Smooth muscle cell (in vitro differentiated cells): ENCODE data around the gene SPAG5. TPM values are rescaled to one million over a fixed set of nuclear protein-coding genes. Genes with fewer than 3 reads are reported as not detected.

ENCODE experiments used
- DNase-seq: peaks from one replicate; lab custom pipeline; 2025; ENCODE audit not compliant: unreplicated experiment; lab: John Stamatoyannopoulos, UW
- H2AFZ ChIP-seq: fragments of 200-600 bp; sonication (generic); 2 replicates; pipeline ENCODE4 v1.6.0; 2016; ENCODE audit warnings: antibody characterized with exemption, low read depth, mild to moderate bottlenecking
- H3F3A ChIP-seq: fragments of 200-600 bp; sonication (generic); 2 replicates; pipeline ENCODE4 v1.6.0; 2017; ENCODE audit warnings: antibody characterized with exemption, low read depth
- H3K27ac ChIP-seq: fragments of 200-600 bp; sonication (generic); 2 replicates; pipeline ENCODE4 v1.5.1; 2016; ENCODE audit warnings: low read depth, mild to moderate bottlenecking
- H3K27me3 ChIP-seq: fragments of 200-600 bp; sonication (generic); 2 replicates; pipeline ENCODE4 v1.6.1; 2016; ENCODE audit warnings: low read depth, mild to moderate bottlenecking
- H3K36me3 ChIP-seq: fragments of 200-600 bp; sonication (generic); 2 replicates; pipeline ENCODE4 v1.5.1; 2016; ENCODE audit warnings: low read depth
- H3K4me1 ChIP-seq: fragments of 200-600 bp; sonication (generic); 2 replicates; pipeline ENCODE4 v1.5.1; 2016; ENCODE audit warnings: low read depth
- H3K4me2 ChIP-seq: fragments of 200-600 bp; sonication (generic); 2 replicates; pipeline ENCODE4 v1.6.0; 2016; ENCODE audit warnings: mild to moderate bottlenecking
- H3K4me3 ChIP-seq: fragments of 200-600 bp; sonication (generic); 2 replicates; pipeline ENCODE4 v1.5.1; 2016; ENCODE audit warnings: mild to moderate bottlenecking
- H3K79me2 ChIP-seq: fragments of 200-600 bp; sonication (generic); 2 replicates; pipeline ENCODE4 v1.6.0; 2016; ENCODE audit warnings: low read depth, mild to moderate bottlenecking
- H3K9ac ChIP-seq: fragments of 200-600 bp; sonication (generic); 2 replicates; pipeline ENCODE4 v1.6.0; 2016; ENCODE audit warnings: low read depth
- H3K9me3 ChIP-seq: fragments of 200-600 bp; sonication (generic); replicated peaks from 2 replicates; pipeline ENCODE4 v1.5.1; 2016; ENCODE audit warnings: low read depth
- H4K20me1 ChIP-seq: fragments of 200-600 bp; sonication (generic); 2 replicates; pipeline ENCODE4 v1.6.0; 2016; ENCODE audit warnings: low read depth
- CTCF ChIP-seq: fragments of 200-600 bp; sonication (generic); IDR thresholded peaks from 2 replicates; pipeline ENCODE4 v1.5.1; 2017; ENCODE audit warnings: borderline replicate concordance, mild to moderate bottlenecking, antibody characterized with exemption; ENCODE audit not compliant: insufficient read depth, poor library complexity, severe bottlenecking
- WGBS: methylation state at CpG from one replicate; pipeline ENCODE4 v1.1.7; 2016; ENCODE audit warnings: low lambda C conversion rate; 5-methylcytosine and 5-hydroxymethylcytosine counted together
- polyA plus RNA-seq: library from polyadenylated mRNA; unstranded; fragments of >200 nt; fragmentation: Nextera tagmentation; extraction: Ambion mirVana; gene quantifications from 2 replicates; pipeline ENCODE4 v1.2.1, GENCODE V29; 2016
- total RNA-seq: library from RNA; depleted of rRNA; stranded (reverse); fragments of >200 nt; gene quantifications from 2 replicates; pipeline ENCODE4 v1.2.3, GENCODE V29; 2014

Gene SPAG5
- total and polyA plus RNA-seq, 2 experiments from 2014 or later = 13.9 to 19.8 TPM

GRCh38 chr17:28548417-28549130 is 50.3 kb downstream of the SPAG5 start:
- Histone ChIP-seq H3K4me2 (no peak overlapping the region), H3K27ac (no peak overlapping the region), H3K79me2 (peaks cover 9% of the 10 kb centered on the region), H3K9ac (no peak overlapping the region), H2AFZ (no peak overlapping the region), H3K9me3 (no peaks in the 10 kb centered on the region), H3F3A (no peaks in the 10 kb centered on the region), H3K36me3 (no peaks in the 10 kb centered on the region), H3K27me3 (no peaks in the 10 kb centered on the region), H3K4me1 (peaks cover 18% of the 10 kb centered on the region), H3K4me3 (no peak overlapping the region), H4K20me1 (peaks cover 41% of the 10 kb centered on the region)
- DNase-seq = no peak
- TF ChIP-seq CTCF = no peak
- 85% methylated on average over 6 of the region's 6 CpGs for WGBS

GRCh38 chr17:28547623-28548416 is 51.0 kb downstream of the SPAG5 start:
- H3K27ac ChIP-seq = no peak overlapping the region
- peak; percentile 87 for TF ChIP-seq CTCF
- 79% methylated on average over 26 of the region's 26 CpGs for WGBS
- H3F3A ChIP-seq = no peaks in the 10 kb centered on the region
- no peaks in the 10 kb centered on the region for H3K9me3 ChIP-seq
- peak; percentile 16 for DNase-seq
- no peak overlapping the region for H3K9ac ChIP-seq
- no peak overlapping the region for H2AFZ ChIP-seq
- H3K4me3 ChIP-seq = no peak overlapping the region
- H3K79me2 ChIP-seq = peaks cover 9% of the 10 kb centered on the region
- H3K36me3 ChIP-seq = no peaks in the 10 kb centered on the region
- H3K27me3 ChIP-seq = no peaks in the 10 kb centered on the region
- H3K4me2 ChIP-seq = no peak overlapping the region
- H4K20me1 ChIP-seq = peaks cover 41% of the 10 kb centered on the region
- peaks cover 16% of the 10 kb centered on the region for H3K4me1 ChIP-seq

DNA sequence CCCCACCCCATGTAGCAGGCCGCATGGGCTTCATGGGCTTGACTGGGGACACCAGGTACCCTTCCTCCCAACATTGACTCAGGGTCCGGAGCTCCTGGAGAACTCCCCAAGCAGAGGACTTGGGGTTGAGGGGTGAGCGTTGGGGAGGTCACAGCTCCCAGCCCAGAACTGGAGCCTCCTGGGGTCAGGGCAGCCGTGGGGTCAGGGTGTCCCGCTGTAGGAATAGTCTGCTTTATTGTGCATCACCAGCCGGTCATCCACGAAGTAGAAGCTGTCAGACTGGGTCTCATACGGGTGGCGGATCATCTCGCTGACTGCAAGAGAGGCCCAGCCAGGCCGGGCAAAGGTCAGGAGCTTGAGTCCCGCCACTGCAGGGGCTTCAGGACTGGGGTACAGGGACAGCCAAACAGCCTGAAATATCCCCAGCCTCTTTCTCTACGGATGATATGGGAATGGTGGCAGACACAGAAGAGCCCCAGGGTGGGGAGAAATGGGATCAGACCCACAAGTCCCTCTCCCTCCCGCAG is 51.7 kb downstream of the SPAG5 start:
- no peaks in the 10 kb centered on the region for H3K36me3 ChIP-seq
- no peak overlapping the region for H3K4me3 ChIP-seq
- no peaks in the 10 kb centered on the region for H3K27me3 ChIP-seq
- TF ChIP-seq CTCF = no peak
- 96% methylated on average over 14 of the region's 14 CpGs for WGBS
- no peak overlapping the region for H2AFZ ChIP-seq
- H3K4me1 ChIP-seq = peaks cover 15% of the 10 kb centered on the region
- H3K4me2 ChIP-seq = no peak overlapping the region
- no peaks in the 10 kb centered on the region for H3K9me3 ChIP-seq
- H3F3A ChIP-seq = no peaks in the 10 kb centered on the region
- no peak for DNase-seq
- peaks cover 9% of the 10 kb centered on the region for H3K79me2 ChIP-seq
- peaks cover 41% of the 10 kb centered on the region for H4K20me1 ChIP-seq
- no peak overlapping the region for H3K9ac ChIP-seq
- H3K27ac ChIP-seq = no peak overlapping the region
